Measurements from ENCODE around the gene LANCL3. TPM values are rescaled to one million over a fixed set of nuclear protein-coding genes. Genes with fewer than 3 reads are reported as not detected.
"Not testable (repeated sequence)": the region's sequence is repeated elsewhere in the genome, so short reads cannot be mapped to it uniquely, and the experiment has no call there.

Gene LANCL3
- total RNA-seq, 1 experiment from 2014 or later = 0.03 TPM

GRCh38 chrX:37572108-37572587 lies 687 bp downstream of the LANCL3 start:
- not testable (repeated sequence) for DNase-seq (ENCODE audit: low read depth, low spot score); BruUV-seq (replicated peaks); H3K27ac ChIP-seq (ENCODE audit: low read length)

GRCh38 chrX:37573121-37573520 lies 1.7 kb downstream of the LANCL3 start:
- ATAC-seq; H3K9me3 ChIP-seq (ENCODE audit: control insufficient read depth, insufficient read depth, low read depth, low read length); in situ Hi-C loops (cut with HindIII; ENCODE audit: low pct_unique_long_range_greater_than_20kb, low sequenced_read_pairs); H3K27me3 ChIP-seq (ENCODE audit: control insufficient read depth, insufficient read depth, low read length); BruUV-seq (replicated peaks); DNase-seq (ENCODE audit: low read depth, low spot score); H3K4me3 ChIP-seq (ENCODE audit: low read depth in 2 of 2, low read length in 2 of 2); H3K4me1 ChIP-seq (ENCODE audit: control insufficient read depth, insufficient read depth, low read length); intact Hi-C loops (cut with micrococcal nuclease; ENCODE audit: unreplicated experiment); H3K36me3 ChIP-seq (ENCODE audit: control insufficient read depth, insufficient read depth, low read length); H3K27ac ChIP-seq (ENCODE audit: low read length): not testable (repeated sequence)
- ChIA-PET POLR2A (interaction anchor here (0.7 kb wide), 1 partner anchor 113 kb away, joined by 11 read pairs; no protein-coding TSS in a partner anchor), CTCF (interaction anchor here (0.7 kb wide), 1 partner anchor 252 kb away, joined by 4 read pairs; no protein-coding TSS in a partner anchor)

More at GRCh38 chrX:37572108-37572587, 687 bp downstream of the LANCL3 start:
- peak overlapping the region in 1 of 2 experiments; percentile 8; a peak in 1 of 4 replicates for H3K4me3 ChIP-seq (ENCODE audit: low read depth in 2 of 2, low read length in 2 of 2)
- H3K9me3 ChIP-seq (ENCODE audit: control insufficient read depth, insufficient read depth, low read depth, low read length); H3K36me3 ChIP-seq (ENCODE audit: control insufficient read depth, insufficient read depth, low read length); intact Hi-C loops (cut with micrococcal nuclease; ENCODE audit: unreplicated experiment); H3K4me1 ChIP-seq (ENCODE audit: control insufficient read depth, insufficient read depth, low read length); in situ Hi-C loops (cut with HindIII; ENCODE audit: low pct_unique_long_range_greater_than_20kb, low sequenced_read_pairs); H3K27me3 ChIP-seq (ENCODE audit: control insufficient read depth, insufficient read depth, low read length): not testable (repeated sequence)
- CTCF ChIA-PET = interaction anchor here (0.7 kb wide), 1 partner anchor 253 kb away, joined by 4 read pairs; no protein-coding TSS in a partner anchor
- TF ChIP-seq, protein P1, sequence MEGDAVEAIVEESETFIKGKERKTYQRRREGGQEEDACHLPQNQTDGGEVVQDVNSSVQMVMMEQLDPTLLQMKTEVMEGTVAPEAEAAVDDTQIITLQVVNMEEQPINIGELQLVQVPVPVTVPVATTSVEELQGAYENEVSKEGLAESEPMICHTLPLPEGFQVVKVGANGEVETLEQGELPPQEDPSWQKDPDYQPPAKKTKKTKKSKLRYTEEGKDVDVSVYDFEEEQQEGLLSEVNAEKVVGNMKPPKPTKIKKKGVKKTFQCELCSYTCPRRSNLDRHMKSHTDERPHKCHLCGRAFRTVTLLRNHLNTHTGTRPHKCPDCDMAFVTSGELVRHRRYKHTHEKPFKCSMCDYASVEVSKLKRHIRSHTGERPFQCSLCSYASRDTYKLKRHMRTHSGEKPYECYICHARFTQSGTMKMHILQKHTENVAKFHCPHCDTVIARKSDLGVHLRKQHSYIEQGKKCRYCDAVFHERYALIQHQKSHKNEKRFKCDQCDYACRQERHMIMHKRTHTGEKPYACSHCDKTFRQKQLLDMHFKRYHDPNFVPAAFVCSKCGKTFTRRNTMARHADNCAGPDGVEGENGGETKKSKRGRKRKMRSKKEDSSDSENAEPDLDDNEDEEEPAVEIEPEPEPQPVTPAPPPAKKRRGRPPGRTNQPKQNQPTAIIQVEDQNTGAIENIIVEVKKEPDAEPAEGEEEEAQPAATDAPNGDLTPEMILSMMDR (IDR thresholded peaks at IDR 0.05) = peak; percentile 60
- POLR2A ChIA-PET = interaction anchor here (0.7 kb wide), 1 partner anchor 114 kb away, joined by 11 read pairs; no protein-coding TSS in a partner anchor
- ATAC-seq = peak; percentile 82

GRCh38 chrX:37578045-37578444 lies 6.6 kb downstream of the LANCL3 start:
- ChIA-PET CTCF (no interaction called here), POLR2A (no interaction called here)
- no peak for TF ChIP-seq TCF7L2 (IDR thresholded peaks at IDR 0.05; ENCODE audit: low read depth, low read length)
- no peak for TF ChIP-seq POLR2AphosphoS5 (IDR thresholded peaks at IDR 0.05; ENCODE audit: low read depth, low read length)
- no peak for TF ChIP-seq REST (IDR thresholded peaks at IDR 0.05; ENCODE audit: insufficient read depth in 1 of 2, low read depth in 2 of 2, low read length in 1 of 2)
- TF ChIP-seq, protein P1 (IDR thresholded peaks at IDR 0.05) = no peak
- TF ChIP-seq SIN3A (IDR thresholded peaks at IDR 0.05; ENCODE audit: borderline replicate concordance, insufficient read depth, low read depth, low read length) = no peak
- ATAC-seq (no peak), DNase-seq (ENCODE audit: low read depth, low spot score) (no peak)
- no TSS peak for BruUV-seq (replicated peaks)
- intact Hi-C loops (cut with micrococcal nuclease; ENCODE audit: unreplicated experiment) = no loop called here
- no peaks in the 10 kb centered on the region for H3K36me3 ChIP-seq (ENCODE audit: control insufficient read depth, insufficient read depth, low read length)
- no peaks in the 10 kb centered on the region for H3K9me3 ChIP-seq (ENCODE audit: control insufficient read depth, insufficient read depth, low read depth, low read length)
- no peaks in the 10 kb centered on the region for H3K27me3 ChIP-seq (ENCODE audit: control insufficient read depth, insufficient read depth, low read length)
- in situ Hi-C loops (cut with HindIII; ENCODE audit: low pct_unique_long_range_greater_than_20kb, low sequenced_read_pairs) = no loop called here
- H3K4me1 ChIP-seq (ENCODE audit: control insufficient read depth, insufficient read depth, low read length) = no peaks in the 10 kb centered on the region
- H3K4me3 ChIP-seq (ENCODE audit: low read depth in 2 of 2, low read length in 2 of 2) = no peak overlapping the region
- no peak overlapping the region for H3K27ac ChIP-seq (ENCODE audit: low read length)

Measured in Panc1 (cell line).